Smooth muscle cell of bladder (primary cell): Measurements from ENCODE around the gene BBIP1. TPM values are rescaled to one million over a fixed set of nuclear protein-coding genes. Genes with fewer than 3 reads are reported as not detected.

Source experiments
- total RNA-seq: library from RNA; depleted of rRNA; stranded (reverse); fragments of >200 nt; gene quantifications from 2 replicates; pipeline ENCODE4 v1.2.3, GENCODE V29; 2014

The BBIP1 gene, protein sequence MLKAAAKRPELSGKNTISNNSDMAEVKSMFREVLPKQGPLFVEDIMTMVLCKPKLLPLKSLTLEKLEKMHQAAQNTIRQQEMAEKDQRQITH
- total RNA-seq, result 27.0 and 28.9 TPM in 2 replicates

DNA sequence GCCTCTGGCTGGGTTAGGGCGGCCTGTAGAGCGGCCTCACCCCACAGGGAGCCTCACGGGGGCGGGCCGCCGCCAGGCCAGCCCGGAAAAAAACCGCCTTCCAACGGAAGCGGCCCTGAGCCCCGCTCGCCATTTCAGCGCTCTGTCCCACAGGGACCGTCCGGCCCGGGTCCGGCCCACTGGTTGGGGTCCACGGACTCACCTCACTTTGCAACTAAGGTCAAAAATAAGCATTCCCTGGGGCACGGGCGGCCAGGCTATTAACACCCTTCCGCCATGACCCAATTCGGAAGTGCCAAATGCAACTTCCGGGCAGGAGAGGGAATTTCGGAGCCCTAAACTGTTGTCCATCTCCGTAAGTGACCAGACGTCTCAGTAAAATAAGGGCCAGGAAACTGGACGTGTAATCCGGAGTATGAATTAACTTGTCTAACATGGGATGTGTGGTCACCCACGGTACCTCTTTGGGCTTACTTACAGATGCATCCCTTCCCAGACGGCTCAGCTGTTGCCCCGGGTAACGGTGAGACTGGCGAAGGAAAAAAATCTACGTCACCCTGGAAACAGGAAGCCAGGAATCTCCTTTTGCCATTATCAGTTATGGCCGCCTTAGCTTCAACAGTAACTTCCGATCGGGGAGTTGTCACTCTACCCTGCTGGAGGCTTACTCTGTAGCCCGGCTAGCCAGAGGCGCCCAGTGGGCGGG, at the start of gene BBIP1:
BBIP1 (minus strand) TSS at position 538 of the 706 bp plus-strand sequence. CDS start 1,023 bp downstream, outside the sequence.

DNA sequence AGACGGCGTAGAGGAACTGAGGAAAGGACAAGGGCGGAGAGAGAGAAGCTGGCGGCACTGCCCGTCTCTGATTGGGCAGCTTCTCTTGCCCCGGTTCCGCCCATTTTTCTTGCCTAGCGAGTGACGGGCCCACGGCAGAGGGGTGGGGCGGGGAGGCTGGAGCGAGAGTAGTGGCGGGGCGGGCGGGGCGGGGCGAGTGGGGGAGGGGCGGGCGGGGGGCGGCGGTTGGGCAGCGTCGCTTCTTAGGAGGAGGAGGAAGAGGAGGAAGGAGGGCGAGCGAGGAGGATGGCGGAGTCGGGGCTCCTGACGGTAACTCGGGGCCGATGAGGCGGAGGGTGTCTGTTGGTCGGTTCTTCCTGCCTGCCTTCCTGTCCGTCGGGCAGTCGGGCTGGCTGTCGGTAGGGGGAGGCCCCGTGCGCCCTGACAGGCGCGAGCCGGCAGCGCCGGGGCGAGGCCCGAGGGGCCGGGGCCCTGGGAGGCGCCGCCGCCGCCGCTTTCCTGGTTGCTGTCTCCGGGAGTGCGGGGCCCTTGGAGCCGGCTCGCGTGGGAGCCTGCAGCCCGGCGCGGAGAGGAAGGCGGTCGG, 460 bp upstream of the BBIP1 start, which contains the start of gene SHOC2:
SHOC2 (plus strand) TSS at position 256 of the 583 bp plus-strand sequence. CDS start 44,755 bp downstream, outside the sequence.

DNA sequence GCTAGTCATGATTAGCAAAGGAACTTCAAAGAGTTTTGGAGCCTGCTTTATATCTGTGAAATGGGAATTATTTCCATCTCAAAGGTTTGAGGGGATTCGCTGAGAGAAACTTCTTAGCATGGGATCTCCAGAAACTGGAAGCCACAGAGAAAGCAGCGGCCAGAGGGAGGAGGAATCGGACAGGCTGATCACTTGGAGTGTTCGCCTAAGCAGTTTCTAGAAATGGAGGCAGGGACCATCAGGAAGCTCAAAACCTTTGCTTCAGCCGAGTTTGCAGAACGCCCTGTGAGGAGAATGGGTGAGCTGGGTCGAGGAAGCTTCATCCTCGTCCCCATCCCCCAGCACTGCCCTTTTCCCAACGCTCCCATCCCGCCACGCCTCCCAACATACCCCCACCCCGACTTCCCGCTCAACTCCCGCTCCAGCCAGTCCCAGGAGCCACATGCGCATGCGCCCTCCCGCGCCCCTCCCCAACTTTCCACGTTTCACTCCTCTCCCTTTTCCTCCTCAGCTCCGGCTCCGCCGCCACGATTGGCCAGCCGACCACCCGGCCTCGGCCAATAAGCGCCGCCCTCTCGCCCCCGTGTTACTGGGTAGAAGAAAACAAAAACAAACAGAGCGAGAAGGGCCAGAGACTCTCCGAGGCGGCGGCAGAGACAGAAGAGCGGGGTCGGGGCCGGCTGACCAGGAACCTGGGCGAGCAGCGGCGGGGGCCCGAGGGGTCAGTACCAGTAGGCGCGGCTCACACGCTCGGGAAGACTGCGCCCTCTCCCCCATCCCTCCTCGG, 47.5 kb downstream of the BBIP1 start, which contains the start of gene PDCD4:
PDCD4 (plus strand) TSS at position 631 of the 787 bp plus-strand sequence. CDS start 4,100 bp downstream, outside the sequence.

Other genes starting within 250 kb of the BBIP1 start
- gene PDCD4, start 47.3 kb downstream of the BBIP1 start, total RNA-seq, result 37.3 and 43.4 TPM in 2 replicates
- gene SHOC2, start 424 bp upstream of the BBIP1 start, total RNA-seq, result 42.5 and 43.4 TPM in 2 replicates
- under 0.01 and 0.18 TPM in 2 replicates for gene ADRA2A, start 157.8 kb upstream of the BBIP1 start, total RNA-seq